GM18858 (cell line): Measurements from ENCODE around the gene NGF.

ENCODE experiments used
- ATAC-seq: cut with Tn5 transposase; IDR thresholded peaks from one replicate; pipeline ENCODE4 v1.9.1; 2021; ENCODE audit not compliant: unreplicated experiment

Gene NGF

GRCh38 chr1:115283249-115283648 lies 54.8 kb downstream of the NGF start:
- no peak for ATAC-seq

- no peak for ATAC-seq
These were observed 55.2 kb downstream of the NGF start for GRCh38 chr1:115282807-115283208.

- ATAC-seq: no peak
These were observed 56.9 kb downstream of the NGF start for GRCh38 chr1:115281143-115281542.

GRCh38 chr1:115280064-115280463 lies 58.0 kb downstream of the NGF start:
- no peak for ATAC-seq

- ATAC-seq: no peak
These were observed 59.8 kb downstream of the NGF start for GRCh38 chr1:115278211-115278610.

GRCh38 chr1:115277276-115277675 lies 60.8 kb downstream of the NGF start:
- no peak for ATAC-seq

- ATAC-seq: no peak
These were observed 62.8 kb downstream of the NGF start for GRCh38 chr1:115275216-115275615.

GRCh38 chr1:115274467-115274866 lies 63.6 kb downstream of the NGF start:
- ATAC-seq: no peak

GRCh38 chr1:115266729-115267421 lies 71.2 kb downstream of the NGF start:
- ATAC-seq: no peak

GRCh38 chr1:115265099-115265498 lies 73.0 kb downstream of the NGF start:
- ATAC-seq: no peak

GRCh38 chr1:115262886-115263285 lies 75.2 kb downstream of the NGF start:
- no peak for ATAC-seq

GRCh38 chr1:115261496-115261895 lies 76.6 kb downstream of the NGF start:
- no peak for ATAC-seq

- ATAC-seq: no peak
These were observed 79.7 kb downstream of the NGF start for GRCh38 chr1:115258302-115258866.

GRCh38 chr1:115257591-115257990 lies 80.5 kb downstream of the NGF start:
- no peak for ATAC-seq

GRCh38 chr1:115255154-115255553 lies 82.9 kb downstream of the NGF start:
- ATAC-seq: no peak

GRCh38 chr1:115252585-115252984 lies 85.5 kb downstream of the NGF start:
- ATAC-seq: no peak

GRCh38 chr1:115251856-115252255 lies 86.2 kb downstream of the NGF start:
- no peak for ATAC-seq

- ATAC-seq: no peak
These were observed 86.7 kb downstream of the NGF start for GRCh38 chr1:115251340-115251748.

- ATAC-seq: no peak
These were observed 91.5 kb downstream of the NGF start for GRCh38 chr1:115246526-115246925.

GRCh38 chr1:115245227-115245626 lies 92.8 kb downstream of the NGF start:
- no peak for ATAC-seq

- no peak for ATAC-seq
These were observed 95.5 kb downstream of the NGF start for GRCh38 chr1:115242543-115242942.

GRCh38 chr1:115241309-115241708 lies 96.7 kb downstream of the NGF start:
- ATAC-seq: no peak

GRCh38 chr1:115240297-115240696 lies 97.8 kb downstream of the NGF start:
- no peak for ATAC-seq
